GM19455 (cell line): Measurements from ENCODE around the gene NXT1.
"Not testable (repeated sequence)": the region's sequence is repeated elsewhere in the genome, so short reads cannot be mapped to it uniquely, and the experiment has no call there.

Source experiments
- ATAC-seq: cut with Tn5 transposase; IDR thresholded peaks from one replicate; pipeline ENCODE4 v1.9.1; 2021; ENCODE audit not compliant: unreplicated experiment

The NXT1 gene

GRCh38 chr20:23327617-23328333 lies 22.8 kb upstream of the NXT1 start:
- no peak for ATAC-seq

GRCh38 chr20:23331450-23332350 lies 18.9 kb upstream of the NXT1 start:
- ATAC-seq: no peak

GRCh38 chr20:23332467-23332866 lies 18.1 kb upstream of the NXT1 start:
- ATAC-seq: no peak

- no peak for ATAC-seq
Observed at GRCh38 chr20:23334111-23334510, 16.5 kb upstream of the NXT1 start.

GRCh38 chr20:23335521-23335920 lies 15.1 kb upstream of the NXT1 start:
- ATAC-seq: no peak

- ATAC-seq: no peak
Observed at GRCh38 chr20:23336476-23336875, 14.1 kb upstream of the NXT1 start.

- ATAC-seq: no peak
Observed at GRCh38 chr20:23337312-23337711, 13.3 kb upstream of the NXT1 start.

- no peak for ATAC-seq
Observed at GRCh38 chr20:23339986-23340385, 10.6 kb upstream of the NXT1 start.

- ATAC-seq: no peak
Observed at GRCh38 chr20:23340524-23340923, 10.1 kb upstream of the NXT1 start.

GRCh38 chr20:23341073-23341472 lies 9.5 kb upstream of the NXT1 start:
- ATAC-seq: peak; percentile 83

- no peak for ATAC-seq
Observed at GRCh38 chr20:23343590-23343989, 7.0 kb upstream of the NXT1 start.

- no peak for ATAC-seq
Observed at GRCh38 chr20:23344336-23344735, 6.3 kb upstream of the NXT1 start.

- ATAC-seq: no peak
Observed at GRCh38 chr20:23346002-23346401, 4.6 kb upstream of the NXT1 start.

- ATAC-seq: no peak
Observed at GRCh38 chr20:23347791-23348190, 2.8 kb upstream of the NXT1 start.

GRCh38 chr20:23348510-23348909 lies 2.1 kb upstream of the NXT1 start:
- not testable (repeated sequence) for ATAC-seq

- ATAC-seq: peak; percentile 37
Observed at GRCh38 chr20:23349338-23350195, 1.0 kb upstream of the NXT1 start.

GRCh38 chr20:23350904-23351838 lies 580 bp downstream of the NXT1 start:
- peak; percentile 32 for ATAC-seq

GRCh38 chr20:23356203-23356602 lies 5.6 kb downstream of the NXT1 start:
- ATAC-seq: no peak

GRCh38 chr20:23357767-23358562 lies 7.4 kb downstream of the NXT1 start:
- ATAC-seq: peak; percentile 71
